IMR-90 (cell line): ENCODE results near the gene ATP5F1C. TPM values are rescaled to one million over a fixed set of nuclear protein-coding genes. Genes with fewer than 3 reads are reported as not detected.

Source experiments
- ATAC-seq: fragments of 200-7000 bp; cut with Tn5 transposase; 2 replicates; pipeline ENCODE4 v1.9.1; 2020; ENCODE audit warnings: low read depth, mild to moderate bottlenecking, moderate library complexity
- BruUV-seq: library from RNA; stranded (reverse); fragments of 400-500 nt; replicated peaks from 2 replicates; lab custom pipeline; 2021; lab: Mats Ljungman, UMichigan
- CTCF ChIA-PET: fragments of 300-600 bp; formaldehyde crosslinking; extraction: SDS; loops from one replicate; lab custom pipeline; 2021; ENCODE audit warnings: antibody characterized with exemption; lab: Yijun Ruan, JAX
- POLR2A ChIA-PET: fragments of 300-600 bp; sonication (Branson Sonifier 250); formaldehyde crosslinking; loops from one replicate; lab custom pipeline; 2022; ENCODE audit warnings: antibody characterized with exemption; ENCODE audit not compliant: unreplicated experiment; lab: Charles Lee
- DNase-seq: peaks from one replicate; pipeline ENCODE4 v3.0.0; 2013
- H2AFZ ChIP-seq: replicated peaks from 2 replicates; pipeline ENCODE3; 2013; ENCODE audit warnings: low read length, mild to moderate bottlenecking; ENCODE audit not compliant: poor library complexity
- H2AK5ac ChIP-seq: 2 replicates; pipeline ENCODE4 v1.6.1; 2013; ENCODE audit warnings: low read depth, low read length, inconsistent platforms
- H2AK9ac ChIP-seq: replicated peaks from 2 replicates; pipeline ENCODE3; 2013; ENCODE audit warnings: mild to moderate bottlenecking, low read depth, low read length, moderate library complexity; ENCODE audit not compliant: poor library complexity
- H2BK120ac ChIP-seq: 2 replicates; pipeline ENCODE4 v1.6.1; 2013; ENCODE audit warnings: low read depth, low read length, inconsistent platforms
- H2BK15ac ChIP-seq: 3 replicates; pipeline ENCODE4 v1.6.1; 2013; ENCODE audit warnings: low read depth, low read length, inconsistent platforms
- H2BK20ac ChIP-seq: 2 replicates; pipeline ENCODE4 v1.6.1; 2013; ENCODE audit warnings: low read depth, mild to moderate bottlenecking, inconsistent platforms, low read length, moderate library complexity
- H2BK5ac ChIP-seq: 2 replicates; pipeline ENCODE4 v1.6.1; 2013; ENCODE audit warnings: mild to moderate bottlenecking, low read depth, low read length, inconsistent platforms; ENCODE audit not compliant: poor library complexity, severe bottlenecking
- H3K14ac ChIP-seq: replicated peaks from 2 replicates; pipeline ENCODE4 v1.6.1; 2013; ENCODE audit warnings: low read depth, low read length, inconsistent platforms
- H3K18ac ChIP-seq: 2 replicates; pipeline ENCODE4 v1.6.1; 2013; ENCODE audit warnings: low read depth, low read length, control low read depth
- H3K23ac ChIP-seq: 2 replicates; pipeline ENCODE4 v1.6.1; 2013; ENCODE audit warnings: low read depth, low read length, inconsistent platforms
- H3K27ac ChIP-seq: 2 replicates; pipeline ENCODE4 v1.5.1; 2013; ENCODE audit warnings: mild to moderate bottlenecking, control low read depth, low read length; ENCODE audit not compliant: insufficient read depth
- H3K27me3 ChIP-seq: 2 replicates; pipeline ENCODE4 v1.6.1; 2013; ENCODE audit warnings: low read length; ENCODE audit not compliant: control insufficient read depth, insufficient read depth
- H3K36me3 ChIP-seq: 2 replicates; pipeline ENCODE4 v1.6.1; 2013; ENCODE audit warnings: low read length, mixed read lengths; ENCODE audit not compliant: control insufficient read depth, insufficient read depth
- H3K4ac ChIP-seq: 2 replicates; pipeline ENCODE4 v1.6.1; 2013; ENCODE audit warnings: low read depth, low read length, inconsistent platforms
- H3K4me1 ChIP-seq: 2 replicates; pipeline ENCODE4 v1.6.1; 2013; ENCODE audit warnings: low read length, mixed read lengths; ENCODE audit not compliant: control insufficient read depth, insufficient read depth
- H3K4me2 ChIP-seq: 2 replicates; pipeline ENCODE4 v1.6.1; 2013; ENCODE audit warnings: low read depth, mild to moderate bottlenecking, control low read depth, low read length, moderate library complexity
- H3K4me3 ChIP-seq: 2 replicates; pipeline ENCODE4 v1.5.1; 2013; ENCODE audit warnings: low read depth, mild to moderate bottlenecking, control low read depth, low read length, moderate library complexity; ENCODE audit not compliant: insufficient read depth
- H3K56ac ChIP-seq: 2 replicates; pipeline ENCODE4 v1.6.1; 2013; ENCODE audit warnings: low read length, inconsistent platforms; ENCODE audit not compliant: insufficient read depth; ENCODE audit errors: extremely low read depth
- H3K79me1 ChIP-seq, 2 experiments: 2 replicates each; pipeline ENCODE4 v1.6.1; 2013; ENCODE audit warnings: low read length in 2 of 2, inconsistent platforms in 1 of 2, low read depth in 1 of 2
- H3K9ac ChIP-seq: 2 replicates; pipeline ENCODE4 v1.6.1; 2013; ENCODE audit warnings: low read depth, low read length, control low read depth
- H3K9me1 ChIP-seq: 2 replicates; pipeline ENCODE4 v1.6.1; 2013; ENCODE audit warnings: low read length, inconsistent platforms; ENCODE audit not compliant: insufficient read depth
- H3K9me3 ChIP-seq: 2 replicates; pipeline ENCODE4 v1.6.1; 2013; ENCODE audit warnings: low read length; ENCODE audit not compliant: control insufficient read depth, insufficient read depth
- H4K20me1 ChIP-seq: 2 replicates; pipeline ENCODE4 v1.6.1; 2013; ENCODE audit warnings: low read length, inconsistent platforms; ENCODE audit not compliant: insufficient read depth
- H4K5ac ChIP-seq: 2 replicates; pipeline ENCODE4 v1.6.1; 2013; ENCODE audit warnings: mild to moderate bottlenecking, low read depth, low read length, control low read depth
- H4K8ac ChIP-seq, 2 experiments: 2 replicates each; pipeline ENCODE4 v1.6.1; 2013; ENCODE audit warnings: low read depth in 2 of 2, low read length in 2 of 2, control low read depth in 1 of 2, inconsistent platforms in 1 of 2
- H4K91ac ChIP-seq: 2 replicates; pipeline ENCODE4 v1.6.1; 2013; ENCODE audit warnings: low read depth, low read length, inconsistent platforms; ENCODE audit not compliant: insufficient read depth
- CEBPB ChIP-seq: IDR thresholded peaks from 2 replicates; pipeline ENCODE4 v1.6.1; 2012; ENCODE audit warnings: low read depth, low read length, improper control_type of control experiment
- CHD1 ChIP-seq: IDR thresholded peaks from 2 replicates; pipeline ENCODE4 v1.6.1; 2012; ENCODE audit warnings: low read depth, low read length, improper control_type of control experiment
- CTCF ChIP-seq: conservative IDR thresholded peaks from 2 replicates; pipeline ENCODE4 v1.5.1; 2012; ENCODE audit warnings: mild to moderate bottlenecking, low read depth, low read length, improper control_type of control experiment
- MAFK ChIP-seq: IDR thresholded peaks from 2 replicates; pipeline ENCODE4 v1.6.1; 2012; ENCODE audit warnings: low read depth, low read length, improper control_type of control experiment
- POLR2A ChIP-seq: IDR thresholded peaks from 2 replicates; pipeline ENCODE4 v1.6.1; 2012; ENCODE audit warnings: mild to moderate bottlenecking, low read depth, low read length
- RAD21 ChIP-seq: IDR thresholded peaks from 2 replicates; pipeline ENCODE4 v1.6.1; 2012; ENCODE audit warnings: low read length, improper control_type of control experiment
- RCOR1 ChIP-seq: IDR thresholded peaks from 2 replicates; pipeline ENCODE4 v1.6.1; 2012; ENCODE audit warnings: mild to moderate bottlenecking, low read length, improper control_type of control experiment; ENCODE audit not compliant: insufficient replicate concordance
- WGBS, 2 experiments: methylation state at CpG; one replicate each; pipeline versions ENCODE4 v1.1.5 to v1.1.7; 2013; ENCODE audit warnings: missing lambda C conversion rate in 2 of 2; ENCODE audit not compliant: insufficient read length in 1 of 2; ENCODE audit errors: extremely low coverage in 2 of 2; 5-methylcytosine and 5-hydroxymethylcytosine counted together
- dilution Hi-C: fragments of 300-500 bp; cut with HindIII; formaldehyde crosslinking; loops from one replicate; pipeline ENCODE4 v1.14.3; 2018; ENCODE audit warnings: low sequenced_read_pairs; ENCODE audit not compliant: unreplicated experiment
- in situ Hi-C: fragments of 300-500 bp; cut with MboI; formaldehyde crosslinking; loops from 3 replicates; pipeline ENCODE4 v1.14.3; 2019; ENCODE audit warnings: low sequenced_read_pairs, inconsistent platforms, mixed read lengths
- intact Hi-C: fragments of 100-400 bp; cut with micrococcal nuclease; formaldehyde crosslinking; loops from 2 replicates; pipeline ENCODE4 v1.10.0; 2022
- polyA plus RNA-seq, 3 experiments: library from polyadenylated mRNA; depleted of rRNA; stranded (reverse); fragments of >200 nt; gene quantifications; 2 replicates each; pipeline ENCODE4 v1.2.3, GENCODE V29; 2012; ENCODE audit warnings: low replicate concordance in 1 of 3
- total RNA-seq: library from RNA; depleted of rRNA; stranded (reverse); fragments of >200 nt; gene quantifications from 2 replicates; pipeline ENCODE4 v1.2.3, GENCODE V29; 2012

Gene ATP5F1C
- total and polyA plus RNA-seq, 2 of the 4 experiments (the other 2 are of a cell fraction), result 357 to 367 TPM

- TF ChIP-seq RCOR1 (no peak), CEBPB (no peak), RAD21 (peak; percentile 37; the same call in 1 of the 2 replicates), MAFK (no peak), POLR2A (no peak), CHD1 (no peak), CTCF (peak; percentile 36; the same call in 1 of the 2 replicates)
- Histone ChIP-seq H3K27me3 (no peaks in the 10 kb centered on the region), H2BK15ac (no peak overlapping the region), H3K18ac (no peak overlapping the region), H3K4me3 (no peak overlapping the region), H3K4me2 (no peak overlapping the region), H3K9me1 (no peaks in the 10 kb centered on the region), H3K9ac (no peak overlapping the region), H3K4ac (no peak overlapping the region), H4K20me1 (peaks cover 3% of the 10 kb centered on the region; the same call in 1 of the 2 replicates), H3K56ac (no peak overlapping the region), H2BK20ac (no peak overlapping the region), H3K9me3 (no peaks in the 10 kb centered on the region), H3K27ac (no peak overlapping the region), H4K91ac (no peak overlapping the region), H2AK5ac (no peak overlapping the region), H3K23ac (no peak overlapping the region), H3K36me3 (peaks cover 36% of the 10 kb centered on the region), H3K79me1 (no peaks in the 10 kb centered on the region; a peak in 1 of 4 replicates), H4K8ac (no peak overlapping the region), H2AFZ (no peak overlapping the region), H4K5ac (no peak overlapping the region), H3K4me1 (no peaks in the 10 kb centered on the region), H3K14ac (no peak overlapping the region), H2BK5ac (no peak overlapping the region), H2BK120ac (no peak overlapping the region), H2AK9ac (no peak overlapping the region)
- intact Hi-C loops, result loop anchor here (10.0 kb wide), 1 partner anchor 1548 kb away; no protein-coding TSS in a partner anchor
- POLR2A ChIA-PET, result no interaction called here
- DNase-seq, result peak; percentile 8
- ATAC-seq, result peak; percentile 56; the same call in 1 of the 2 replicates
- BruUV-seq, result no TSS peak
- CTCF ChIA-PET, result interaction anchor here (0.6 kb wide), 2 partner anchors 68 to 88 kb away, joined by 3 to 5 read pairs; no protein-coding TSS in a partner anchor
- in situ Hi-C loops, result no loop called here
- no CpG with 5 or more reads among the region's 7 CpGs for WGBS, 2 experiments
- dilution Hi-C loops, result no loop called here
These were observed 31.5 kb upstream of the ATP5F1C start for GRCh38 chr10:7756360-7756992.
